AG04449 (cell line): Measurements from ENCODE around the gene KRTAP16-1.

ENCODE experiments used
- CTCF ChIA-PET: fragments of 350-600 bp; formaldehyde crosslinking; extraction: SDS; loops from one replicate; lab custom pipeline; 2021; ENCODE audit warnings: antibody characterized with exemption; lab: Yijun Ruan, JAX
- POLR2A ChIA-PET: fragments of 400-600, 350-600 bp; formaldehyde crosslinking; extraction: SDS; loops from one replicate; lab custom pipeline; 2020; ENCODE audit warnings: antibody characterized with exemption, inconsistent platforms; lab: Yijun Ruan, JAX
- DNase-seq: peaks from one replicate; pipeline ENCODE4 v3.0.0-alpha.2; 2010; ENCODE audit warnings: low read depth, low spot score
- H3K4me3 ChIP-seq: 2 replicates; pipeline ENCODE4 v1.5.1; 2011; ENCODE audit warnings: low read depth, mild to moderate bottlenecking, control low read depth, low read length
- TF ChIP-seq, protein P1 (sequence below): IDR thresholded peaks from one replicate; pipeline ENCODE4 v1.5.1; 2011; ENCODE audit warnings: mild to moderate bottlenecking, moderate library complexity, low read length, control low read depth, inconsistent platforms; ENCODE audit not compliant: insufficient read depth; ENCODE audit errors: missing control alignments

The KRTAP16-1 gene

GRCh38 chr17:41302981-41303380, 6.1 kb downstream of the KRTAP16-1 start:
- TF ChIP-seq, protein P1, sequence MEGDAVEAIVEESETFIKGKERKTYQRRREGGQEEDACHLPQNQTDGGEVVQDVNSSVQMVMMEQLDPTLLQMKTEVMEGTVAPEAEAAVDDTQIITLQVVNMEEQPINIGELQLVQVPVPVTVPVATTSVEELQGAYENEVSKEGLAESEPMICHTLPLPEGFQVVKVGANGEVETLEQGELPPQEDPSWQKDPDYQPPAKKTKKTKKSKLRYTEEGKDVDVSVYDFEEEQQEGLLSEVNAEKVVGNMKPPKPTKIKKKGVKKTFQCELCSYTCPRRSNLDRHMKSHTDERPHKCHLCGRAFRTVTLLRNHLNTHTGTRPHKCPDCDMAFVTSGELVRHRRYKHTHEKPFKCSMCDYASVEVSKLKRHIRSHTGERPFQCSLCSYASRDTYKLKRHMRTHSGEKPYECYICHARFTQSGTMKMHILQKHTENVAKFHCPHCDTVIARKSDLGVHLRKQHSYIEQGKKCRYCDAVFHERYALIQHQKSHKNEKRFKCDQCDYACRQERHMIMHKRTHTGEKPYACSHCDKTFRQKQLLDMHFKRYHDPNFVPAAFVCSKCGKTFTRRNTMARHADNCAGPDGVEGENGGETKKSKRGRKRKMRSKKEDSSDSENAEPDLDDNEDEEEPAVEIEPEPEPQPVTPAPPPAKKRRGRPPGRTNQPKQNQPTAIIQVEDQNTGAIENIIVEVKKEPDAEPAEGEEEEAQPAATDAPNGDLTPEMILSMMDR, result no peak
- ChIA-PET CTCF (interaction anchor here (3.0 kb wide), 1 partner anchor 19 kb away, joined by 13 read pairs; no protein-coding TSS in a partner anchor), POLR2A (no interaction called here)
- no peak for DNase-seq
- no peak overlapping the region for H3K4me3 ChIP-seq

DNA sequence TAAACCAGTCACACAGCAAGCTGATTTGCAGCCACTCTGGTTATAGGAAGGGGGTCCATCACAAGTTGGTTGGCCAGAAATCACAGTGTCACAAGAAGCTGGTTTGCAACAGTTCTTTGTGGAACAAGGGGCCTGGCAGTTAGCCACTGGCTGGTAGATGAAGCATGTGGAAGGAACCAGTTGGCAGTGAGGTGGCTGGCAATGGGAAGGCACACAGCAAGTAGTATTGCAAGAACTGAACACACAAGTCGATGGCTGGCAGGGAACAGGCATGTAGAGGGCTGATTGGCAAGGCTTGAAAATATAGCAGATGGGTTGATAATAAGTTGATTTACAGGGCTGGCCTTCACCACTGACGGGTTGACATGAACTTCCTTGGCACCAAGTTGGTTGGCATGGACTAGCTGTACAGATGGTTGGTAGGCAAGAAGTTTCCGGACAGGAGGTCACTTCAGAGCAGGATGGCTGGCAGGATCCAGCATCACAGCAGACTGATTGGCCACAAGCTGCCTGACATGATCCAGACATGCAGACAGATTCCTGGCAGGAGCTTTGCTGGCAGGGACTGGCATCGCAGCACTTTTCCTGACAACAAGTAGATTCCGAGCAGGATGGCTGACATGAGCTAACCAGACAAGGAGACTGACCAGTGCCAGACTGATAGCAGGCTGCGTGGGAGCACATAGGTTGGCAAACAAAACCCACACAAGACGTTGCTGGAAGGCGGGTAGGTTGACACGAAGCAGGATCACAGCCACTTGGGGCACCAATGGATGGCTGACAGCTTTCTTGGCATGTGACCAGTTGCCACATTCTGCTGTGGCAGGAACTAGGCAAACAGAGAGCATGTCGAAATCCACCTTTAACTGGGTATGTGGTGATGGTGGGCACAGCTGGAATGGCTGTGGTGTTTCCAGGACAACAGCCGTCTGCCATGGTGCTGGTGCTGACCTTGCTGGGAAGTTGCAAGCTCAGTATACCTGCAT, 6.9 kb downstream of the KRTAP16-1 start, which contains the start of gene KRTAP29-1:
TSS of gene KRTAP29-1 (minus strand) at position 936 of the 986 bp plus-strand sequence. CDS start at position 936, 0 bp downstream.
- ChIA-PET CTCF (interaction anchor here (3.0 kb wide), 1 partner anchor 20 kb away, joined by 13 read pairs; no protein-coding TSS in a partner anchor), POLR2A (no interaction called here)
- H3K4me3 ChIP-seq, result no peak within 1 kb of the TSS
- TF ChIP-seq, protein P1, result no peak
- DNase-seq, result no peak

- ChIA-PET POLR2A (no interaction called here), CTCF (interaction anchor here (1.2 kb wide), 1 partner anchor 21 kb away, joined by 9 read pairs; no protein-coding TSS in a partner anchor)
- DNase-seq, result no peak
- TF ChIP-seq, protein P1, result no peak
- no peak overlapping the region for H3K4me3 ChIP-seq
Observed at GRCh38 chr17:41301204-41301790, 7.8 kb downstream of the KRTAP16-1 start.

GRCh38 chr17:41298458-41299135, 10.5 kb downstream of the KRTAP16-1 start:
- DNase-seq, result no peak
- TF ChIP-seq, protein P1, result no peak
- no peak overlapping the region for H3K4me3 ChIP-seq
- ChIA-PET CTCF (no interaction called here), POLR2A (no interaction called here)

GRCh38 chr17:41296846-41297245, 12.3 kb downstream of the KRTAP16-1 start:
- no peak overlapping the region for H3K4me3 ChIP-seq
- TF ChIP-seq, protein P1, result no peak
- ChIA-PET POLR2A (no interaction called here), CTCF (no interaction called here)
- no peak for DNase-seq
